ENCODE results near the gene IGLON5. TPM values are rescaled to one million over a fixed set of nuclear protein-coding genes. Genes with fewer than 3 reads are reported as not detected.
A peak's percentile ranks its signal among the peaks of the same experiment; 100 is the strongest.

The IGLON5 gene
- polyA plus RNA-seq, 1 experiment, result not detected

GRCh38 chr19:51341066-51341465 is 29.6 kb downstream of the IGLON5 start:
- ChIA-PET POLR2A (interaction anchor here (1.8 to 2.9 kb wide), 2 partner anchors 18 to 27 kb away, joined by 13 to 28 read pairs; no protein-coding TSS in a partner anchor), CTCF (interaction anchor here (0.6 to 1.1 kb wide), 3 partner anchors 16 to 316 kb away, joined by 3 to 6 read pairs (median 3); no protein-coding TSS in a partner anchor)

GRCh38 chr19:51341976-51342580 is 30.6 kb downstream of the IGLON5 start, which contains the start of gene VSIG10L:
Gene VSIG10L, minus strand, starts transcription at chr19:51342139. Its CDS starts 15 bp downstream, at chr19:51342124.
- TF ChIP-seq CTCF (IDR thresholded peaks at IDR 0.05; ENCODE audit: low read depth, low read length), result no peak
- Histone ChIP-seq H3K4me3 (ENCODE audit: low read depth, low read length) (no peak within 1 kb of the TSS), H3K27me3 (ENCODE audit: control insufficient read depth, insufficient read depth, low read length) (no peaks in the 10 kb centered on the region), H3K9me3 (ENCODE audit: control insufficient read depth, insufficient read depth, low read length) (no peaks in the 10 kb centered on the region), H3K27ac (ENCODE audit: low read depth, low read length) (peak within 1 kb of the TSS; percentile 11)
- DNase-seq (ENCODE audit: low read depth, low spot score), result no peak
- POLR2A ChIA-PET, result no interaction called here
- CTCF ChIA-PET, result interaction anchor here (0.6 to 0.7 kb wide), 2 partner anchors 15 to 315 kb away, joined by 3 to 6 read pairs; no protein-coding TSS in a partner anchor

More at GRCh38 chr19:51341066-51341465, 29.6 kb downstream of the IGLON5 start:
- Histone ChIP-seq H3K9me3 (ENCODE audit: control insufficient read depth, insufficient read depth, low read length) (no peaks in the 10 kb centered on the region), H3K27ac (ENCODE audit: low read depth, low read length) (no peak overlapping the region), H3K27me3 (ENCODE audit: control insufficient read depth, insufficient read depth, low read length) (no peaks in the 10 kb centered on the region), H3K4me3 (ENCODE audit: low read depth, low read length) (no peak overlapping the region)
- no peak for TF ChIP-seq CTCF (IDR thresholded peaks at IDR 0.05; ENCODE audit: low read depth, low read length)
- no peak for DNase-seq (ENCODE audit: low read depth, low spot score)

GRCh38 chr19:51342631-51343569 is 31.5 kb downstream of the IGLON5 start:
- peak overlapping the region; percentile 11 for H3K27ac ChIP-seq (ENCODE audit: low read depth, low read length)
- DNase-seq (ENCODE audit: low read depth, low spot score), result no peak
- CTCF ChIA-PET, result no interaction called here

GRCh38 chr19:51345076-51345620 is 33.7 kb downstream of the IGLON5 start:
- DNase-seq (ENCODE audit: low read depth, low spot score), result no peak
- H3K27me3 ChIP-seq (ENCODE audit: control insufficient read depth, insufficient read depth, low read length), result no peaks in the 10 kb centered on the region
- ChIA-PET POLR2A (no interaction called here), CTCF (no interaction called here)
- no peak for TF ChIP-seq CTCF (IDR thresholded peaks at IDR 0.05; ENCODE audit: low read depth, low read length)
- H3K27ac ChIP-seq (ENCODE audit: low read depth, low read length), result no peak overlapping the region
- H3K4me3 ChIP-seq (ENCODE audit: low read depth, low read length), result no peak overlapping the region
- H3K9me3 ChIP-seq (ENCODE audit: control insufficient read depth, insufficient read depth, low read length), result no peaks in the 10 kb centered on the region

More at GRCh38 chr19:51342631-51343569, 31.5 kb downstream of the IGLON5 start:
- Histone ChIP-seq H3K4me3 (ENCODE audit: low read depth, low read length) (no peak overlapping the region), H3K27me3 (ENCODE audit: control insufficient read depth, insufficient read depth, low read length) (no peaks in the 10 kb centered on the region), H3K9me3 (ENCODE audit: control insufficient read depth, insufficient read depth, low read length) (no peaks in the 10 kb centered on the region)
- POLR2A ChIA-PET, result no interaction called here
- no peak for TF ChIP-seq CTCF (IDR thresholded peaks at IDR 0.05; ENCODE audit: low read depth, low read length)
